ENCODE measurements around the gene UACA.

The UACA gene

GRCh38 chr15:70647396-70647795, 116.0 kb downstream of the UACA start:
- no peak overlapping the region for H3K4me3 Mint-ChIP-seq
- H3K27me3 Mint-ChIP-seq: peaks cover 16% of the 10 kb centered on the region

GRCh38 chr15:70646169-70646568, 117.2 kb downstream of the UACA start:
- Mint-ChIP-seq H3K27me3 (peaks cover 16% of the 10 kb centered on the region), H3K4me3 (no peak overlapping the region), H3K4me1 (no peaks in the 10 kb centered on the region), H3K9me3 (no peaks in the 10 kb centered on the region), H3K27ac (no peak overlapping the region)
- ATAC-seq (no peak), DNase-seq (no peak)

More at GRCh38 chr15:70647396-70647795, 116.0 kb downstream of the UACA start:
- DNase-seq: no peak
- Mint-ChIP-seq H3K9me3 (no peaks in the 10 kb centered on the region), H3K27ac (no peak overlapping the region), H3K4me1 (no peaks in the 10 kb centered on the region)
- ATAC-seq: no peak

GRCh38 chr15:70643783-70644125, 119.6 kb downstream of the UACA start:
- Mint-ChIP-seq H3K27me3 (peaks cover 16% of the 10 kb centered on the region), H3K27ac (no peak overlapping the region), H3K4me3 (no peak overlapping the region), H3K9me3 (no peaks in the 10 kb centered on the region), H3K4me1 (no peaks in the 10 kb centered on the region)
- DNase-seq (no peak), ATAC-seq (no peak)

GRCh38 chr15:70643106-70643782, 120.1 kb downstream of the UACA start:
- Mint-ChIP-seq H3K9me3 (no peaks in the 10 kb centered on the region), H3K27ac (no peak overlapping the region), H3K27me3 (peaks cover 16% of the 10 kb centered on the region), H3K4me1 (no peaks in the 10 kb centered on the region), H3K4me3 (no peak overlapping the region)
- ATAC-seq (no peak), DNase-seq (no peak)

- ATAC-seq: no peak
- Mint-ChIP-seq H3K9me3 (no peaks in the 10 kb centered on the region), H3K27ac (no peak overlapping the region), H3K4me1 (peaks cover 16% of the 10 kb centered on the region), H3K4me3 (no peak overlapping the region), H3K27me3 (peaks cover 15% of the 10 kb centered on the region)
- DNase-seq: no peak
These were observed 126.7 kb downstream of the UACA start for GRCh38 chr15:70636540-70637165.

GRCh38 chr15:70635895-70636294, 127.5 kb downstream of the UACA start:
- peaks cover 23% of the 10 kb centered on the region for H3K27me3 Mint-ChIP-seq
- DNase-seq: no peak
- no peaks in the 10 kb centered on the region for H3K9me3 Mint-ChIP-seq
- H3K27ac Mint-ChIP-seq: no peak overlapping the region
- no peak overlapping the region for H3K4me3 Mint-ChIP-seq
- no peak for ATAC-seq
- H3K4me1 Mint-ChIP-seq: peaks cover 16% of the 10 kb centered on the region

GRCh38 chr15:70633991-70634390, 129.4 kb downstream of the UACA start:
- Mint-ChIP-seq H3K27me3 (peaks cover 32% of the 10 kb centered on the region), H3K9me3 (no peaks in the 10 kb centered on the region)

GRCh38 chr15:70633103-70633831, 130.1 kb downstream of the UACA start:
- no peaks in the 10 kb centered on the region for H3K9me3 Mint-ChIP-seq
- peaks cover 32% of the 10 kb centered on the region for H3K27me3 Mint-ChIP-seq
- H3K27ac Mint-ChIP-seq: no peak overlapping the region
- ATAC-seq (no peak), DNase-seq (no peak)
- peaks cover 16% of the 10 kb centered on the region for H3K4me1 Mint-ChIP-seq
- no peak overlapping the region for H3K4me3 Mint-ChIP-seq

More at GRCh38 chr15:70633991-70634390, 129.4 kb downstream of the UACA start:
- H3K27ac Mint-ChIP-seq: no peak overlapping the region
- peaks cover 16% of the 10 kb centered on the region for H3K4me1 Mint-ChIP-seq
- H3K4me3 Mint-ChIP-seq: no peak overlapping the region
- DNase-seq: no peak
- no peak for ATAC-seq

GRCh38 chr15:70632491-70633102, 130.8 kb downstream of the UACA start:
- H3K27me3 Mint-ChIP-seq: peaks cover 32% of the 10 kb centered on the region
- ATAC-seq: no peak

GRCh38 chr15:70632079-70632478, 131.3 kb downstream of the UACA start:
- Mint-ChIP-seq H3K4me1 (peaks cover 16% of the 10 kb centered on the region), H3K27me3 (peaks cover 32% of the 10 kb centered on the region), H3K27ac (no peak overlapping the region), H3K9me3 (no peaks in the 10 kb centered on the region), H3K4me3 (no peak overlapping the region)
- ATAC-seq (no peak), DNase-seq (no peak)

More at GRCh38 chr15:70632491-70633102, 130.8 kb downstream of the UACA start:
- no peaks in the 10 kb centered on the region for H3K9me3 Mint-ChIP-seq
- DNase-seq: no peak
- H3K4me3 Mint-ChIP-seq: no peak overlapping the region
- peaks cover 16% of the 10 kb centered on the region for H3K4me1 Mint-ChIP-seq
- H3K27ac Mint-ChIP-seq: no peak overlapping the region

- no peaks in the 10 kb centered on the region for H3K9me3 Mint-ChIP-seq
- H3K4me1 Mint-ChIP-seq: peaks cover 16% of the 10 kb centered on the region
- ATAC-seq (no peak), DNase-seq (no peak)
- no peak overlapping the region for H3K4me3 Mint-ChIP-seq
- H3K27me3 Mint-ChIP-seq: peaks cover 29% of the 10 kb centered on the region
- peak overlapping the region in 1 of 2 donors; percentile 60 for H3K27ac Mint-ChIP-seq
These were observed 133.6 kb downstream of the UACA start for GRCh38 chr15:70629735-70630273.

- no peak overlapping the region for H3K4me3 Mint-ChIP-seq
- DNase-seq (no peak), ATAC-seq (no peak)
- no peak overlapping the region for H3K27ac Mint-ChIP-seq
- H3K9me3 Mint-ChIP-seq: peaks cover 0 to 6% of the 10 kb centered on the region in 2 donors
- peaks cover 16% of the 10 kb centered on the region for H3K4me1 Mint-ChIP-seq
- peaks cover 40% of the 10 kb centered on the region for H3K27me3 Mint-ChIP-seq
These were observed 134.8 kb downstream of the UACA start for GRCh38 chr15:70628549-70628896.

- peaks cover 41% of the 10 kb centered on the region for H3K27me3 Mint-ChIP-seq
- no peak overlapping the region for H3K27ac Mint-ChIP-seq
- ATAC-seq: no peak
- no peak for DNase-seq
- H3K4me1 Mint-ChIP-seq: peaks cover 11% of the 10 kb centered on the region
- H3K9me3 Mint-ChIP-seq: peaks cover 0 to 7% of the 10 kb centered on the region in 2 donors
- H3K4me3 Mint-ChIP-seq: no peak overlapping the region
These were observed 135.4 kb downstream of the UACA start for GRCh38 chr15:70627734-70628548.

GRCh38 chr15:70627322-70627721, 136.0 kb downstream of the UACA start:
- Mint-ChIP-seq H3K9me3 (peaks cover 4 to 7% of the 10 kb centered on the region in 2 donors), H3K4me3 (no peak overlapping the region), H3K4me1 (peaks cover 5% of the 10 kb centered on the region), H3K27ac (no peak overlapping the region), H3K27me3 (peaks cover 41% of the 10 kb centered on the region)
- no peak for DNase-seq
- no peak for ATAC-seq

GRCh38 chr15:70625438-70625837, 137.9 kb downstream of the UACA start:
- H3K27ac Mint-ChIP-seq: no peak overlapping the region

More at GRCh38 chr15:70625438-70625837, 137.9 kb downstream of the UACA start:
- no peaks in the 10 kb centered on the region for H3K4me1 Mint-ChIP-seq
- H3K9me3 Mint-ChIP-seq: peaks cover 12 to 16% of the 10 kb centered on the region in 2 donors
- DNase-seq (no peak), ATAC-seq (no peak)
- H3K4me3 Mint-ChIP-seq: no peak overlapping the region
- H3K27me3 Mint-ChIP-seq: peaks cover 31% of the 10 kb centered on the region

Data from stimulated activated naive CD8-positive, alpha-beta T cell treated with anti-CD3 and anti-CD28 coated beads, Interleukin-15, amount 100 ng/mL, for 72 hours (primary cell).